SK-N-SH treated with all-trans-retinoic acid at 6 μM for 48 hours (cell line): Measurements from ENCODE around the gene CHN1.

Experiments used
- ATAC-seq: fragments of 200-7000 bp; cut with Tn5 transposase; 3 replicates; pipeline ENCODE4 v1.9.1; 2020; ENCODE audit warnings: mild to moderate bottlenecking, moderate library complexity
- ARNTL ChIP-seq: fragments of 450-650 bp; formaldehyde crosslinking; IDR thresholded peaks from 2 replicates; pipeline ENCODE4 v1.5.0; 2020; ENCODE audit warnings: low read depth, mild to moderate bottlenecking, moderate library complexity, borderline replicate concordance
- BACH2 ChIP-seq: fragments of 250-450 bp; sonication (Bioruptor Pico); IDR thresholded peaks from 2 replicates; pipeline ENCODE4 v1.9.0; 2021; ENCODE audit warnings: mild to moderate bottlenecking, borderline replicate concordance
- CSDC2 ChIP-seq: fragments of 250-450 bp; sonication (Bioruptor Pico); IDR thresholded peaks from 2 replicates; pipeline ENCODE4 v1.5.0; 2020; ENCODE audit warnings: mild to moderate bottlenecking, moderate library complexity
- CSRNP3 ChIP-seq: fragments of 250-450 bp; sonication (Bioruptor Pico); IDR thresholded peaks from 2 replicates; pipeline ENCODE4 v1.5.1; 2021; ENCODE audit warnings: mild to moderate bottlenecking, moderate library complexity
- ESRRG ChIP-seq: fragments of 250-450 bp; sonication (Bioruptor Pico); IDR thresholded peaks from 2 replicates; pipeline ENCODE4 v1.6.1; 2021; ENCODE audit warnings: mild to moderate bottlenecking
- GLIS3 ChIP-seq: fragments of 250-450 bp; sonication (Bioruptor Pico); IDR thresholded peaks from 2 replicates; pipeline ENCODE4 v1.5.0; 2020; ENCODE audit warnings: mild to moderate bottlenecking, moderate library complexity
- ISL1 ChIP-seq: fragments of 250-450 bp; sonication (Bioruptor Pico); IDR thresholded peaks from 2 replicates; pipeline ENCODE4 v2.1.2; 2022; ENCODE audit warnings: mild to moderate bottlenecking, moderate library complexity
- OSR1 ChIP-seq: fragments of 250-450 bp; sonication (Bioruptor Pico); IDR thresholded peaks from 2 replicates; pipeline ENCODE4 v1.8.0; 2022; ENCODE audit warnings: moderate library complexity, mild to moderate bottlenecking, inconsistent platforms
- PATZ1 ChIP-seq: fragments of 250-450 bp; sonication (Bioruptor Pico); IDR thresholded peaks from 2 replicates; pipeline ENCODE4 v1.8.0; 2020; ENCODE audit warnings: mild to moderate bottlenecking, moderate library complexity, borderline replicate concordance
- POU6F1 ChIP-seq: fragments of 250-450 bp; sonication (Bioruptor Pico); IDR thresholded peaks from 2 replicates; pipeline ENCODE4 v1.8.0; 2021; ENCODE audit warnings: low read depth, mild to moderate bottlenecking, moderate library complexity, borderline replicate concordance
- PPARA ChIP-seq: fragments of 250-450 bp; sonication (Bioruptor Pico); IDR thresholded peaks from 2 replicates; pipeline ENCODE4 v1.5.0; 2020; ENCODE audit warnings: mild to moderate bottlenecking, borderline replicate concordance
- RARB ChIP-seq: fragments of 250-450 bp; sonication (Bioruptor Pico); IDR thresholded peaks from 2 replicates; pipeline ENCODE4 v1.8.0; 2021; ENCODE audit warnings: mild to moderate bottlenecking, moderate library complexity
- TCF4 ChIP-seq: fragments of 250-450 bp; sonication (Bioruptor Pico); IDR thresholded peaks from 2 replicates; pipeline ENCODE4 v1.8.0; 2021; ENCODE audit warnings: mild to moderate bottlenecking, moderate library complexity, borderline replicate concordance
- TOX ChIP-seq: fragments of 250-450 bp; sonication (Bioruptor Pico); IDR thresholded peaks from 2 replicates; pipeline ENCODE4 v1.8.0; 2021; ENCODE audit warnings: mild to moderate bottlenecking, moderate library complexity, borderline replicate concordance
- TSHZ2 ChIP-seq: fragments of 250-450 bp; sonication (Bioruptor Pico); IDR thresholded peaks from 2 replicates; pipeline ENCODE4 v1.5.0; 2020; ENCODE audit warnings: mild to moderate bottlenecking, moderate library complexity
- ZFP3 ChIP-seq: fragments of 250-450 bp; sonication (Bioruptor Pico); IDR thresholded peaks from 2 replicates; pipeline ENCODE4 v1.5.0; 2020; ENCODE audit warnings: mild to moderate bottlenecking, moderate library complexity
- ZNF565 ChIP-seq: fragments of 450-650 bp; formaldehyde crosslinking; conservative IDR thresholded peaks from 2 replicates; pipeline ENCODE4 v1.5.0; 2020; ENCODE audit warnings: low read depth, mild to moderate bottlenecking, moderate library complexity
- ZNF8 ChIP-seq: fragments of 450-650 bp; formaldehyde crosslinking; IDR thresholded peaks from 2 replicates; pipeline ENCODE4 v1.5.0; 2020; ENCODE audit warnings: mild to moderate bottlenecking, moderate library complexity

Gene CHN1

GRCh38 chr2:174805803-174806202 is 199.4 kb downstream of the CHN1 start:
- no peak for TF ChIP-seq POU6F1 (CRISPR knock-in tag)
- no peak for TF ChIP-seq ARNTL (CRISPR knock-in tag)
- TF ChIP-seq ISL1 = no peak
- no peak for TF ChIP-seq TSHZ2 (CRISPR knock-in tag)
- TF ChIP-seq CSRNP3 (CRISPR knock-in tag) = no peak
- TF ChIP-seq TOX (CRISPR knock-in tag) = no peak
- no peak for TF ChIP-seq OSR1
- TF ChIP-seq GLIS3 = no peak
- TF ChIP-seq CSDC2 (CRISPR knock-in tag) = no peak
- no peak for TF ChIP-seq ZFP3 (CRISPR knock-in tag)
- TF ChIP-seq BACH2 (CRISPR knock-in tag) = no peak
- TF ChIP-seq PPARA (CRISPR knock-in tag) = no peak
- TF ChIP-seq ESRRG (CRISPR knock-in tag) = no peak
- TF ChIP-seq ZNF565 = no peak
- TF ChIP-seq RARB (CRISPR knock-in tag) = no peak
- no peak for TF ChIP-seq ZNF8 (CRISPR knock-in tag)
- ATAC-seq = no peak

- peak; percentile 31; the same call in 1 of the 3 replicates for ATAC-seq
- TF ChIP-seq BACH2 (CRISPR knock-in tag) (no peak), ARNTL (CRISPR knock-in tag) (no peak), PATZ1 (CRISPR knock-in tag) (no peak), PPARA (CRISPR knock-in tag) (no peak), POU6F1 (CRISPR knock-in tag) (no peak), CSRNP3 (CRISPR knock-in tag) (no peak), TCF4 (no peak), ZFP3 (CRISPR knock-in tag) (no peak), TSHZ2 (CRISPR knock-in tag) (no peak), CSDC2 (CRISPR knock-in tag) (no peak), ZNF8 (CRISPR knock-in tag) (no peak), ESRRG (CRISPR knock-in tag) (no peak)
Measured at GRCh38 chr2:174802459-174802858, 202.7 kb downstream of the CHN1 start.
